ENCODE measurements around the gene MAST1.
A peak's percentile ranks its signal among the peaks of the same experiment; 100 is the strongest.

MAST1 gene

GRCh38 chr19:12867120-12868099 lies 29.1 kb downstream of the MAST1 start:
- DNase-seq = peak in 13 of 56 donors; percentile 2 to 49 (median 22)

DNA sequence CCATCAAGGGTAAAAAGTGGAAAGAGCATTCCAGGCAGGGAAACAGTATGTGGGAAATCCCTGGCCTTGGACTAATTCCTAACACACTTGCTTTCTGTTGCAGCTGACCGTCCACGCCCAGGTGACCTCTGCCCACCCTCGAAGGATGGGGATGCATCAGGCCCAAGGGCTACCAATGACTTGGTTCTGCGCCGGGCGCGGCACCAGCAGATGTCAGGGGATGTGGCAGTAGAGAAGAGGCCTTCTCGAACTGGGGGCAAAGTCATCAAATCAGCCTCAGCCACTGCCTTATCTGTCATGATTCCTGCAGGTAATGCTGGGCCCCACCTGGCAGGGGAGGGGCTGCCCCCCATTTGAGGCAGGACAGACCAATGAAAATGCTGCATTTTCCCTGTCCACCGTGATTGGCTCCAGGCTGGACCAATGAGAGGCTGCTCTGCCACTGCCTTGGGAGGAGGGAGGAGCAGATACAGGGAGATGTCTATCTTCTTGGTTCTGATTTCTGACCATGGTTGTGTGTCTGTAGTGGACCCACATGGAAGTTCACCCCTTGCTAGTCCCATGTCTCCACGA lies 30.3 kb downstream of the MAST1 start:
- DNase-seq = no peak

DNA sequence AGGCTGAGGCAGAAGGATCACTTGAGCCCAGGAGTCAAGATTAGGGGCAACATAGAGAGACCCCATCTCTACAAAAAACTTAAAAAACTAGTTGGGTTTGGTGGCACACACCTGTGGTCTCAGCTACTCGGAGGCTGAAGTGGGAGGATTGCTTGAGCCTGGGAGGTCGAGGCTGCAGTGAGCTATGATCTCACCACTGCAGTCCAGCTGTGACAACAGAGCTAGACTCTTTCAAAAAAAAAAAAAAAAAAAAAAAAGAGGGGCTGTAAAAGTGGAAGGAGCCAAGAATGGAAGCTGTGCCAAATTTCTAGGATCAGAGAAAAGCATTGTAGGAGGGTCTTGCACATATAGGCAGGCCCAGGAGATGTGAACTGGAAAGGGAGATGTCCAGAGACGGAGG lies 33.4 kb downstream of the MAST1 start:
- no peak for DNase-seq

DNA sequence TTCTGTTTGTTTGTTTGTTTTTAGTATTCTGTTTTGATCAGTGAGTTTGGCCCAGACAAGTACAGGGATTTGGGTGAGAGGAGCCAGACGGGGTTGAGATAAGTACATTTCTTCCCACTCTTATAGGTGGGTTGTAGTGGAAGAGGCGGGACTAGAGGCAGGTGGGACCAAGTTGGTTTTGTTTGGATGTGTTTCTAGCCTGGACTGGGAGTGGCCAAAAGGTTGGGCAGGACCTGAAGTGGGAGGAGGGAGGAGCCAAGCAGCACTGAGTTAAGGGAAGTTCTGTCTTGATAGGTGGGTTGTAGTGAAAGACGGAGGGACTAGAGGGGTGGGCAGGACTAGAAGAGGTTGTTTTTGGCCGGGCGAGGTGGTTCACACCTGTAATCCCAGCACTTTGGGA lies 33.9 kb downstream of the MAST1 start:
- DNase-seq = no peak

DNA sequence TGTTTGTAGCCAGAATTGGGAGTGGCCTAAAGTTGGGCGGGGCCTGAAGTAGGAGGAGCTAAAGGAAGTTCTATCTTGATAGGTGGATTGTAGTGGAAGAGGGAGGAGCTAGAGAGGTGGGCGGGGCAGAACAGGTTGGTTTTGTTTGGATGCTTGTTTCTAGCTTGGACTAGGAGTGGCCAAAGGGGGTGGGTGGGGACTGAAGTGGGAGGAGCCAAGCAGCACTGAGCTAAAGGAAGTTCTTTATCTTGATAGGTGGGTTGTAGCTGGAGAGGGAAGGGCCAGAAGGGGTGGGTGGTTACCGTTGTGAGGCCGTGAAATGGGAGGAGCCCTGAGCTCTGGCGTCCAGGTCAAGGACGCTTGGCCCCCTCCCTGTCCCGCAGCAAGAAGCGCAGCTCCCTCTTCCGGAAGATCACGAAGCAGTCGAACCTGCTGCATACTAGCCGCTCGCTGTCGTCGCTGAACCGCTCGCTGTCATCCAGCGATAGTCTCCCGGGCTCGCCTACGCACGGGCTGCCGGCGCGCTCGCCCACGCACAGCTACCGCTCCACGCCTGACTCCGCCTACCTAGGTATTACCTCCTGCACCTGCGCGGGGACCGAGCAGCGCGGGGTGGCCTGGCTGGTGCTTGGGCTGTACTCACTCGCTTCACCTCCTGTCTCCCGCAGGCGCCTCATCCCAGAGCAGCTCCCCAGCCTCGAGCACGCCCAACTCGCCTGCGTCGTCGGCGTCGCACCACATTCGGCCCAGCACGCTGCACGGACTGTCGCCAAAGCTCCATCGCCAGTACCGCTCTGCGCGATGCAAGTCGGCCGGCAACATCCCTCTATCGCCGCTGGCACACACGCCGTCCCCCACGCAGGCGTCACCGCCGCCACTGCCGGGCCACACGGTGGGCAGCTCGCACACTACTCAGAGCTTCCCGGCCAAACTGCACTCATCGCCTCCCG lies 34.9 kb downstream of the MAST1 start:
- peak in 7 of 56 donors; percentile 8 to 68 (median 32) for DNase-seq

- no peak for DNase-seq
Measured at GRCh38 chr19:12873891-12874745, 35.8 kb downstream of the MAST1 start.

- no peak for DNase-seq
Measured at GRCh38 chr19:12875086-12875485, 36.8 kb downstream of the MAST1 start.

DNA sequence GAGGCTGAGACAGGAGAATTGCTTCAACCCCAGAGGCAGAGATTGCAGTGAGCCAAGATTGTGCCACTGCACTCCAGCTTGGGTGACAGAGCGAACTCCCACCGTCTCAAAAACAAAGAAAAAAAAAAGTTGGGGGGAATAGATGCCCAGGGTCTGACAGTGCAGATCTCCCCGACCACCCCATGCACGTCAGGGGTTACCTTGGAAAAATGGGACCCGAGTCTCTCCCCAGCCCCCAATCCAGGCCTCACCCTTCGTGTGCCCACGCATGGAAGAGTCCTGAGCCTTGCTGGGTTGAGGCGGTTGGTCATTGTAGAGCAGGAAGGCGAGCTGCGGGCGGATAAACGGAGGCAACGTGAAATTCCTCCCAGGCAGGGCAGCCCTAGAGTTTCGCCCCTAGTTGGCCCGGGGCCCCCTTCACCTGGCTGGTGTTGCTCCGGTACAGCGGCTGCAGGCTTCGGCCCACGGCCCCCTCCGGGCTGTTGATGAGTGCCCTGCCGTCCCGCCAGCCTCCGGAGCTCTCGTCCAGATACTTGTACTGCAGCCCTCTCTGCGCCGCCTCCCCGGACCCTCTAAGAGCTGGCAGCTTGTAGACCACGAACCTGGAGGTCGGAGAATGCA lies 42.3 kb downstream of the MAST1 start:
- DNase-seq = peak in 19 of 56 donors; percentile 9 to 52 (median 31)

DNA sequence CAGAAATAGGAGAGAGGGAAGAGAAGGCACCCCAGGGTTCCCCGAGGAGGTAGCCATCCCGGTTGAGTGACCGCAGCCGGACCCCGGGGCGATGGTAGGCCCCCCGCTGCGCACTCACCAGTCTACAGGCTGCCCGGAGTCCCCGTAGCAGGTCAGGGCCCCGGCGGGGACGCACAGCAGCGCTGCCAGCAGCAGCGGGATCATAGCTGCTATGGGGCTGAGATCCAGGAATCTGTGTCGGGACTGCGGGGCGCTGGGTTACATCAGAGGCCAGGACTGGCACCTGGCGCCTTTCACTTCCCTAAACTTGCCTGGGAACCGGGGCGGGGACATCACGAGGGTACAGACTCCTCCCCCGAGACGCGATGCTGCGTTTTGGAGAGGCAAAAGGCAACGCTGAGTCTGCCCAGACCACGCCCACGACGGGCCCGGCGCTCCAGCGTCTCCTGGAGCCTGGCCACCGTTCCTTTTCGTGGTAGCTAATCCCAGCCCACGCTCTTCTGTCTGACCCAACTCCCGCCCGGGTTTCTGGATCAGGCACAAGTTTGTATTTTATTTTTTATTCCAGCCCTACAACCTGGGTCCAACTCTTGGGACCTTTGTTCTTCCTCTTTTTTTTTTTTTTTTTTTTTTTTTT lies 43.0 kb downstream of the MAST1 start, which contains the start of gene DNASE2:
TSS of gene DNASE2 (minus strand) at position 278 of the 637 bp plus-strand sequence. CDS start at position 204, 74 bp downstream.
- DNase-seq = peak; percentile 13 to 95 (median 77)

- DNase-seq = no peak
Measured at GRCh38 chr19:12882589-12882988, 44.3 kb downstream of the MAST1 start.

- no peak for DNase-seq
Measured at GRCh38 chr19:12884202-12884601, 45.9 kb downstream of the MAST1 start.

DNA sequence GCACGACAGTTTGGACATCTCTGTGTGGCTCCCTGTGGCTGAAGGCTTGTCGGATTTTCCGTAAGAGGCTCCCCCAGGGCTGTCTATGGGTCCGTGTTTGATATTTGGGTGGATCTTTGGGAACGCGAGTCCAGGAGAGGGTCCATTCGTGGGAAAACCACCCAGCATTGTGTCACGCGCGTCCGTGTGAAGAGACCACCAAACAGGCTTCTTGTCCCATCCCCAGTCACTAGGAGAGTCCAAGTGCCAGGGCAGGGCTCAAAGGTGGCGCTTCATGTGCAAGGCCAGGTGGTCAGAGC lies 46.3 kb downstream of the MAST1 start:
- no peak for DNase-seq

DNA sequence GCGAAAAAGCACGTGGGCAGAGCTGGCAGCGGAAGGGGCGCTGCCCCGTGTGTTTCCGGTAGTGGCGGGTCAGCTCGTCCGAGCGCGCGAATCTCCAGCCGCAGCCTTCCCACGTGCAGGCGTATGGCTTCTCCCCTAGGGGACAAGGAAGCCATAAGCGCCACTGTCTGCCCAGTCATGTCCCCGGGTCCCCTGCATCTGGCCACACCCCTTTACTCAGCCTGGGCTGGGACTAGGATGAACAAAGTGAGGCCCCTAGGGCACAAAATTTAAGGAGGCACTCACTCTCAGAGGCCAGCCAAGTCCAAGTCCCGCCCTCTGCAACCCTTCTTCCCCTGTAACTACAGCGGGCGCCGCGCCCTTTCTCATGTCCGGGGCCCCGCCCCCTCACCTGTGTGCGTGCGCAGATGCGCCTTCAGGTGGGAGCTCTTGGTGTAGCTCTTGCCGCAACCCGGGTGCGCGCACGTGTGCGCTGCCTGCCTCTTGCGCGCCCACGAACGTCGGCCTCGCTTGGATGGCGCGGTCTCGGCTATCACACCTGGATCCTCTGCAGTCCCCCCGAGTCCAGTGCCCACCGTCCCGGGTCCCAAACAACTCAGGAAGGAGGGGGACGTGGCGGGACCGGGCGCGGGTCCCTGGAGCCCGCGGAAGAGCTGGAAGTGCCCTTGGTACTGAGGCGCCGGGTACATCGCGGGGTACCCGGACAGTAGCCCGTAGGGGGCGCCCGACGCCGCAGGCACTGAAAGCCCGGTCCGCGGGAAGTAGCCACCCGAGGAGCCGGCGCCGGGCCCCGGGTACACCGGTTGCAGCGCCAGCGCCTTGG lies 46.8 kb downstream of the MAST1 start:
- DNase-seq = peak in 32 of 56 donors; percentile 1 to 81 (median 36)

DNA sequence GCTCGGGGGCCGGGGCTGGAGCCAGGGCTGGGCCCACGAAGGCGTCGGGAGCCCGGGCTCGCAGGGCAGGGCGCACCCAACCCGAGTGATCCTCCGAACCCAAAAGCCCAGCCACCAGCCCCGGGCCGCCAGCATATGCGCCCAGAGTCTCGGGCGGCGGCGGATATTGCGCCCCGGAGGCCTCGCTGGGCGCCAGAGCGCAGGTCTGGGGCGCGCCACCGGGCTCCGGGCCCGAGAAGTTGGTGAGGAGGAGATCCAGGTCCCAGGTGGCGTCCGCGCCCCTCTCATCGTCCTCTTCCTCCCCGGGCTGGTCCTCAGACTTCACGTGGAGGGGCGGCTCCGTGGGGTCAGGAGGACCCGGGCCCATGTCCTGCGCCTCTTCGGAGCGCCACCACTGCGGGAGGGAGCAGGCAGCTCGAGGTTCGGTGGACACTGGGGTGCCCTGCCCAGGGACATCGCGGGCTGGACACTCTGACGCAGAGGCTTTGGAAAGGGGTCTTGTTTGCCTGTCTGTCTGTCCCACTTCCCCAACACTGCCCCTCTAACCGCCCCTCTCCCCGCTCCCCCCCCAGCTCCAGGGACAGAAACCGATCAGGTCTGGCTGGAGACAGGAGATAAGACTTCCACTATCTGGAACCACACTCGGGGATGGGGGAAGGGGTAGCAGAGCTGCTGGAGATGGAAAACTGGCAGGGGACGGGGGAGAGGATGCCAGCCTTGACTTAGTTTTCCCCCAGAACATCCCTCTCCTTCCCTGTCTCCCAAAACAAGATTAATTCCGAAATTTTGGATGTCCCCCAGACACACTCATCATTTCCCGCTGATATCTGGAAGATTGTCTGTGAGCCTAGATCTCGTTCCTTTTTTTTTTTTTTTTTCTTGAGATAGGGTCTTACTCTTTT lies 47.7 kb downstream of the MAST1 start:
- no peak for DNase-seq

- no peak for DNase-seq
Measured at GRCh38 chr19:12886651-12886968, 48.3 kb downstream of the MAST1 start.

- no peak for DNase-seq
Measured at GRCh38 chr19:12886969-12887747, 48.8 kb downstream of the MAST1 start, which contains the start of gene KLF1. Gene KLF1, minus strand, starts transcription at chr19:12887201. Its CDS starts 61 bp downstream, at chr19:12887140.

Measured in amygdala (tissue), 56 donors.